Suprapubic skin (tissue), 4 donors: Measurements from ENCODE around the gene ZNF692. TPM values are rescaled to one million over a fixed set of nuclear protein-coding genes. Genes with fewer than 3 reads are reported as not detected.
A peak's percentile ranks its signal among the peaks of the same experiment; 100 is the strongest.
"Not testable (repeated sequence)": the region's sequence is repeated elsewhere in the genome, so short reads cannot be mapped to it uniquely, and the experiment has no call there.

Source experiments
- DNase-seq, 2 donors: peaks; one replicate each; pipeline ENCODE4 v3.0.0-alpha.2; 2019; ENCODE audit warnings: low spot score in 2 of 2
- H3K27ac ChIP-seq: fragments of 200-600 bp; sonication (generic); one replicate; pipeline ENCODE4 v1.5.1; 2019
- H3K27me3 ChIP-seq: fragments of 200-600 bp; sonication (generic); one replicate; pipeline ENCODE4 v1.5.1; 2019
- H3K36me3 ChIP-seq: fragments of 200-600 bp; sonication (generic); one replicate; pipeline ENCODE4 v1.5.1; 2019
- H3K4me1 ChIP-seq: fragments of 200-600 bp; sonication (generic); one replicate; pipeline ENCODE4 v1.5.1; 2019
- H3K4me3 ChIP-seq: fragments of 200-600 bp; sonication (generic); one replicate; pipeline ENCODE4 v1.5.1; 2019; ENCODE audit warnings: mild to moderate bottlenecking
- H3K9me3 ChIP-seq: fragments of 200-600 bp; sonication (generic); one replicate; pipeline ENCODE4 v1.5.1; 2019
- EP300 ChIP-seq: sonication (generic); formaldehyde crosslinking; IDR thresholded peaks from one replicate; pipeline ENCODE4 v1.6.1; 2017; ENCODE audit warnings: antibody characterized with exemption
- POLR2A ChIP-seq, 2 donors: fragments of 450-650 bp; IDR thresholded peaks; one replicate each; pipeline ENCODE4 v1.6.1; 2017; ENCODE audit warnings: antibody characterized with exemption in 2 of 2, mild to moderate bottlenecking in 2 of 2, moderate library complexity in 2 of 2
- POLR2AphosphoS5 ChIP-seq, 3 donors: sonication (generic); formaldehyde crosslinking; IDR thresholded peaks; one replicate each; pipeline ENCODE4 v1.6.1; 2017; ENCODE audit warnings: antibody characterized with exemption in 3 of 3
- WGBS: methylation state at CpG from one replicate; pipeline ENCODE4 v1.1.5; 2018; 5-methylcytosine and 5-hydroxymethylcytosine counted together
- total RNA-seq, 4 donors: library from RNA; depleted of rRNA; stranded (reverse); fragments of >200 nt; gene quantifications; one replicate each; pipeline ENCODE4 v1.1.0, GENCODE V29; 2016
- TF ChIP-seq, protein P1 (sequence below), 2 donors: fragments of 200-600 bp in 1 of 2; fragments of 450-650 bp in 1 of 2; sonication (generic) in 1 of 2; IDR thresholded peaks; one replicate each; pipeline ENCODE4 v1.5.1; 2016 to 2019; ENCODE audit warnings: antibody characterized with exemption in 2 of 2, mild to moderate bottlenecking in 1 of 2, moderate library complexity in 1 of 2

ZNF692 gene
- total RNA-seq, 4 donors from 2014 or later = 30.2 to 138 (median 52.6) TPM

DNA sequence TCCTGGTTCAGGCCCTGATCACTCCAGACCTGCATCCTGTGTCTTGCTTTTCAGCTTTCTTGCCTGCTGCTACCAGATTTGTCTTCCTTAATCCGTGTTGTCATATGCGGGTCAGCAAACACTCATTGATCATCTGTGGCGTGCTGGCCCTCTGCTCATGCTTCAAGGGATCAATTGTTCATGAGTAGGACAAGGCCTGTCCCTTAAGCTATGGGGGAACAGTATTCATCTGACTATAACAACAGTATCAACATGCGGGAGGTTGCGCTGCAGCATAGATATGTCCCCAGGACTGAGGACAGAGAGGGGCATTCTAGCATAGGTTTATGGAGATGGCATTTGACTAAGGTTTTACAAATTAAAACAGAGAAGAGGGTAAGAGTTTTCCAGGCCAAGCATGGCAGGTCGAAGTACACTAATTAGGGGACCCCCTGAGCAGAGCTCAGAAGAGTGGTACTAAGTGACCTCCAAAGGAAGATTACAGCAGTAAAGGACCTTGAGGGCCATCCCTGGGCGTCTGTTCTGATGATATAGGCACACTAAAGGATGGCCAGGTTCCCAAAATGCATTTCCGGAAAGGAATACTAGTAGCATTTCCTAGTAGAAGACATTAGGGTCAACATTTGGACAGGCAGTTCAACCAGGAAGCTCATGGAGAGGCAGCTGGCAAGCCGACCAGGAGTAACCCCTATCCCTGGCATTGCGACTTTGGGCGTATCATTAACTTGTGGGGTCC lies 21.7 kb downstream of the ZNF692 start:
- H3K27ac ChIP-seq = peak overlapping the region; percentile 99
- TF ChIP-seq POLR2AphosphoS5 (IDR thresholded peaks at IDR 0.05) = no peak
- TF ChIP-seq, protein P1, sequence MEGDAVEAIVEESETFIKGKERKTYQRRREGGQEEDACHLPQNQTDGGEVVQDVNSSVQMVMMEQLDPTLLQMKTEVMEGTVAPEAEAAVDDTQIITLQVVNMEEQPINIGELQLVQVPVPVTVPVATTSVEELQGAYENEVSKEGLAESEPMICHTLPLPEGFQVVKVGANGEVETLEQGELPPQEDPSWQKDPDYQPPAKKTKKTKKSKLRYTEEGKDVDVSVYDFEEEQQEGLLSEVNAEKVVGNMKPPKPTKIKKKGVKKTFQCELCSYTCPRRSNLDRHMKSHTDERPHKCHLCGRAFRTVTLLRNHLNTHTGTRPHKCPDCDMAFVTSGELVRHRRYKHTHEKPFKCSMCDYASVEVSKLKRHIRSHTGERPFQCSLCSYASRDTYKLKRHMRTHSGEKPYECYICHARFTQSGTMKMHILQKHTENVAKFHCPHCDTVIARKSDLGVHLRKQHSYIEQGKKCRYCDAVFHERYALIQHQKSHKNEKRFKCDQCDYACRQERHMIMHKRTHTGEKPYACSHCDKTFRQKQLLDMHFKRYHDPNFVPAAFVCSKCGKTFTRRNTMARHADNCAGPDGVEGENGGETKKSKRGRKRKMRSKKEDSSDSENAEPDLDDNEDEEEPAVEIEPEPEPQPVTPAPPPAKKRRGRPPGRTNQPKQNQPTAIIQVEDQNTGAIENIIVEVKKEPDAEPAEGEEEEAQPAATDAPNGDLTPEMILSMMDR (IDR thresholded peaks at IDR 0.05) = no peak
- no peak for TF ChIP-seq POLR2A (IDR thresholded peaks at IDR 0.05)
- TF ChIP-seq EP300 = no peak
- DNase-seq = peak; percentile 44 to 50
- no peaks in the 10 kb centered on the region for H3K27me3 ChIP-seq
- H3K36me3 ChIP-seq = no peaks in the 10 kb centered on the region
- WGBS = 49% methylated on average over 11 of the region's 11 CpGs
- no peaks in the 10 kb centered on the region for H3K9me3 ChIP-seq
- peak overlapping the region; percentile 75 for H3K4me3 ChIP-seq
- peaks cover 38% of the 10 kb centered on the region for H3K4me1 ChIP-seq

DNA sequence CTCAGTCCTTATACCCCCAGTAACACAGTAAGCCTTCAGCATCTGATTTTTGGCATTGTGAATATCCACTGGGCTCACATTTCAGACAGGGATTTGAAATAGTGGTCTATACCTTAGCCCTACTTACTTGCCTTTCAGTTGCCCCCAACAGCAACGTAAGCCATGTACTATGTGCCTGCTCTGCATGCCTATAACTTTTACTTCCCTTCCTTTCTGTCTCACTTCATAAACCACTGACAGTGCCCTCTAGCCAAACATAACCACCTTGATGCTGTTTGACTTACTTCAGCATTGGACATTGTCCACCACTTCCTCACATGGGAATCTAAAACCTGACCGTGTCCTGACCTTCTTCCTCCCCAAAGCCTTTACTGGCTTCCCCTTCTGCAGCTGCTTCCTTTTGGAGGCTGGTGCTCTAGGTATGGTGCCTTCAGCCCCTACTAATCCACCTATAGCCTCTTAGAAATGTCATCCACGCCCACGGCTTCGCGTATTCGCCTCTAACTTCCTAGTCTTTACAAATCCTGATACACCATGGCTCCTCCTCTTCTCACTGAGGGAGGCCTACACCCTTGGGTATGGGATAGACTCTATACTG lies 24.4 kb downstream of the ZNF692 start:
- peaks cover 15% of the 10 kb centered on the region for H3K4me1 ChIP-seq
- WGBS = 66% methylated on average over 7 of the region's 7 CpGs
- no peaks in the 10 kb centered on the region for H3K9me3 ChIP-seq
- no peaks in the 10 kb centered on the region for H3K36me3 ChIP-seq
- H3K4me3 ChIP-seq = no peak overlapping the region
- no peaks in the 10 kb centered on the region for H3K27me3 ChIP-seq
- TF ChIP-seq EP300 (no peak), POLR2AphosphoS5 (IDR thresholded peaks at IDR 0.05) (no peak)
- peak; percentile 47 to 49 for DNase-seq
- no peak overlapping the region for H3K27ac ChIP-seq

- no peak for TF ChIP-seq POLR2AphosphoS5 (IDR thresholded peaks at IDR 0.05)
- TF ChIP-seq, protein P1 (IDR thresholded peaks at IDR 0.05) = no peak
- no peak for TF ChIP-seq EP300
- TF ChIP-seq POLR2A (IDR thresholded peaks at IDR 0.05) = no peak
- Histone ChIP-seq H3K27ac (no peak overlapping the region), H3K27me3 (no peaks in the 10 kb centered on the region), H3K4me1 (peaks cover 4% of the 10 kb centered on the region), H3K36me3 (no peaks in the 10 kb centered on the region), H3K9me3 (no peaks in the 10 kb centered on the region), H3K4me3 (no peak overlapping the region)
- WGBS = 80% methylated on average over 1 of the region's 1 CpG
- no peak for DNase-seq
Observed at GRCh38 chr1:248831842-248832241, 27.0 kb downstream of the ZNF692 start.

GRCh38 chr1:248830718-248831017 lies 28.2 kb downstream of the ZNF692 start:
- peak; percentile 6 to 11 for DNase-seq
- not testable (repeated sequence) for H3K36me3 ChIP-seq, H3K27ac ChIP-seq, H3K27me3 ChIP-seq, H3K9me3 ChIP-seq, H3K4me1 ChIP-seq, H3K4me3 ChIP-seq
- 72% methylated on average over 3 of the region's 3 CpGs for WGBS

GRCh38 chr1:248828845-248829244 lies 30.0 kb downstream of the ZNF692 start:
- TF ChIP-seq POLR2A (IDR thresholded peaks at IDR 0.05) (no peak), POLR2AphosphoS5 (IDR thresholded peaks at IDR 0.05) (no peak), EP300 (no peak)
- TF ChIP-seq, protein P1 (IDR thresholded peaks at IDR 0.05) = no peak
- Histone ChIP-seq H3K4me1 (peaks cover 22% of the 10 kb centered on the region), H3K27me3 (no peaks in the 10 kb centered on the region), H3K36me3 (no peaks in the 10 kb centered on the region), H3K27ac (no peak overlapping the region), H3K9me3 (no peaks in the 10 kb centered on the region), H3K4me3 (no peak overlapping the region)
- no peak for DNase-seq
- WGBS = 63% methylated on average over 3 of the region's 3 CpGs

DNA sequence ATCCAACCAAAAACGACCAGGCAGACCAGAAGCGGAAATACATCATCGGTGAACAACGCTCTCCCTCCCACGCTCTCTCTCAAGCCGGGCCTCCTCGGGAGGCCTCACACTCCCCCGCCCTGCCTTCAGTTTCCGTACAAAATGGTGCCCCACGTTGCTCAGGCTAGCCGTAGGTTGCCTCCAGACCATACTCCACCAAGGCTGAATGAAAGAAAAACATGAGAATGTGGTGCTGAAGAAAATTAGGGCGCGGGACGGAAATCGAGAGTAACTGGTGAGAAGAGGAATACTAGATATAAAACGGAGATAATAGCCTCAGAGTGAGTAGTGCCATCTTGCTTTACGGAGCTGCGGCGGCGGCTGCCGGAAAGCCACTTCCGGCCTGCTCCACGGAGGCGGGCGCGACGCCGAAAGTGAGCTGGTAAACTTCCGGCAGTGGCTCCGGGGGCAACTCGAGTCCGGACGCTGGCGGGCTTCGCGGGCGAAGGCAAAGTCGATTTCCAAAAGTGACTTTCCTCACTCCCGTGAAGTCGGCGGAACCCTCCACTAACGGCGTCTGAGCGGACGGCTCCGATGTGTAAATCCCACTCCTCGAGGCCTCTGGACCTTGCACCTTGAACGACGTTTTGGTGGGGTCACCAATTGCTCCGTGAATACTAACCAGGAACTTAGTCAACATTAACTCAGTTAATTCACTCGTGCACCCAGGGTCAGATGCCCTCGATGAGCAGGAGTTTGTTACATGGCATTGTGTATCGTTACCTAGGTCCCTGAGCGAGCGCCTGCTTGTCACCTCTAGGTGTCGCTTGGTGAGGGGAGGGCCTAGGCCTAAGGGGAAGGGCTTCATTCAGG lies 32.8 kb downstream of the ZNF692 start, which contains the start of gene SH3BP5L:
Gene SH3BP5L, minus strand, starts transcription at position 7 of the 852 bp plus-strand sequence. CDS start 980 bp downstream, outside the sequence.
- Histone ChIP-seq H3K36me3 (peaks cover 2% of the 10 kb centered on the region), H3K9me3 (no peaks in the 10 kb centered on the region), H3K4me1 (peaks cover 48% of the 10 kb centered on the region), H3K4me3 (peak within 1 kb of the TSS; percentile 81), H3K27me3 (no peaks in the 10 kb centered on the region), H3K27ac (peak within 1 kb of the TSS; percentile 97)
- WGBS = under 1% methylated on average over 44 of the region's 56 CpGs
- peak; percentile 94 to 95 for DNase-seq
- TF ChIP-seq POLR2AphosphoS5 (IDR thresholded peaks at IDR 0.05) (peak in 1 of 3 donors; percentile 19), EP300 (peak; percentile 14), POLR2A (IDR thresholded peaks at IDR 0.05) (peak in 1 of 2 donors; percentile 77)
- TF ChIP-seq, protein P1 (IDR thresholded peaks at IDR 0.05) = peak; percentile 31 to 66
